SK-N-SH (cell line): ENCODE measurements around the gene FANCM. TPM values are rescaled to one million over a fixed set of nuclear protein-coding genes. Genes with fewer than 3 reads are reported as not detected.

Experiments used
- CTCF ChIA-PET: fragments of 300-600, 350-600 bp; formaldehyde crosslinking; extraction: SDS; loops from one replicate; lab custom pipeline; 2021; lab: Yijun Ruan, JAX
- POLR2A ChIA-PET: fragments of 350-600 bp; sonication (Branson Sonifier 250); formaldehyde crosslinking; extraction: SDS; loops from one replicate; lab custom pipeline; 2020; ENCODE audit warnings: antibody characterized with exemption, inconsistent platforms; lab: Yijun Ruan, JAX
- DNase-seq: peaks from one replicate; pipeline ENCODE4 v3.0.0; 2012
- H2AFZ ChIP-seq: fragments of 200-600 bp; sonication (generic); 2 replicates; pipeline ENCODE4 v1.8.1; 2016; ENCODE audit warnings: antibody characterized with exemption, mild to moderate bottlenecking, low read depth
- H3F3A ChIP-seq: fragments of 200-600 bp; sonication (generic); replicated peaks from 2 replicates; pipeline ENCODE3; 2016; ENCODE audit warnings: antibody characterized with exemption, mild to moderate bottlenecking; ENCODE audit not compliant: insufficient read depth
- H3K27ac ChIP-seq, 2 experiments: fragments of 200-500 bp in 1 of 2; fragments of 200-600 bp in 1 of 2; sonication (Bioruptor generic) in 1 of 2; sonication (generic), shearing (Covaris generic) in 1 of 2; 2 replicates each; pipeline versions ENCODE4 v1.5.1 to v1.6.1; 2014 to 2016; ENCODE audit warnings: low read depth in 2 of 2, inconsistent platforms in 1 of 2, low read length in 1 of 2, mild to moderate bottlenecking in 1 of 2, mixed read lengths in 1 of 2
- H3K27me3 ChIP-seq: fragments of 200-600 bp; sonication (generic), shearing (Covaris generic); 2 replicates; pipeline ENCODE4 v1.6.1; 2016; ENCODE audit warnings: mixed run types; ENCODE audit not compliant: insufficient read depth
- H3K36me3 ChIP-seq, 2 experiments: fragments of 200-500 bp in 1 of 2; fragments of 200-600 bp in 1 of 2; sonication (Bioruptor generic) in 1 of 2; sonication (generic) in 1 of 2; replicated peaks in 1 of 2; 2 replicates each; pipeline versions ENCODE3 to v1.5.1; 2014 to 2016; ENCODE audit warnings: low read length in 1 of 2, mild to moderate bottlenecking in 1 of 2; ENCODE audit not compliant: insufficient read depth in 2 of 2, control insufficient read depth in 1 of 2
- H3K4me1 ChIP-seq, 2 experiments: fragments of 200-500 bp in 1 of 2; fragments of 200-600 bp in 1 of 2; sonication (Bioruptor generic) in 1 of 2; sonication (generic), shearing (Covaris generic) in 1 of 2; 2 replicates each; pipeline versions ENCODE4 v1.5.1 to v1.6.1; 2014 to 2016; ENCODE audit warnings: low read depth in 1 of 2, low read length in 1 of 2, mixed run types in 1 of 2; ENCODE audit not compliant: insufficient read depth in 2 of 2, control insufficient read depth in 1 of 2
- H3K4me2 ChIP-seq: fragments of 200-600 bp; sonication (generic), shearing (Covaris generic); 2 replicates; pipeline ENCODE4 v1.6.1; 2017; ENCODE audit warnings: mixed run types
- H3K4me3 ChIP-seq, 2 experiments: fragments of 200-500 bp in 1 of 2; fragments of 200-600 bp in 1 of 2; sonication (Bioruptor generic) in 1 of 2; sonication (generic), shearing (Covaris generic) in 1 of 2; 2 replicates each; pipeline versions ENCODE4 v1.5.1 to v1.8.1; 2014 to 2016; ENCODE audit warnings: low read depth in 2 of 2, inconsistent platforms in 1 of 2, low read length in 1 of 2, mild to moderate bottlenecking in 1 of 2, mixed read lengths in 1 of 2, moderate library complexity in 1 of 2
- H3K79me2 ChIP-seq: fragments of 200-600 bp; sonication (generic); 2 replicates; pipeline ENCODE4 v1.8.1; 2017; ENCODE audit warnings: mild to moderate bottlenecking; ENCODE audit not compliant: insufficient read depth
- H3K9ac ChIP-seq: fragments of 200-600 bp; sonication (generic); 2 replicates; pipeline ENCODE4 v1.6.1; 2017; ENCODE audit warnings: mixed run types
- H3K9me2 ChIP-seq: fragments of 200-600 bp; sonication (generic); 2 replicates; pipeline ENCODE4 v1.6.1; 2017; ENCODE audit warnings: mixed run types
- H3K9me3 ChIP-seq: fragments of 200-600 bp; sonication (generic); 2 replicates; pipeline ENCODE4 v1.6.1; 2017; ENCODE audit warnings: mixed run types, mild to moderate bottlenecking, moderate library complexity
- H4K20me1 ChIP-seq: fragments of 200-600 bp; sonication (generic); 2 replicates; pipeline ENCODE4 v1.6.1; 2017; ENCODE audit warnings: mild to moderate bottlenecking, mixed run types; ENCODE audit not compliant: insufficient read depth
- FOXJ3 ChIP-seq: sonication (generic); formaldehyde crosslinking; IDR thresholded peaks from 2 replicates; pipeline ENCODE4 v1.5.1; 2020; ENCODE audit warnings: mild to moderate bottlenecking, missing genetic modification reagents
- FOXM1 ChIP-seq: IDR thresholded peaks from 2 replicates; pipeline ENCODE4 v1.4.0; 2012; ENCODE audit warnings: low read depth, mild to moderate bottlenecking
- GABPA ChIP-seq: IDR thresholded peaks from 2 replicates; pipeline ENCODE4 v1.4.0; 2012; ENCODE audit warnings: low read depth, mild to moderate bottlenecking
- IRF3 ChIP-seq: fragments of 150-350 bp; IDR thresholded peaks from 2 replicates; pipeline ENCODE4 v1.6.1; 2016; ENCODE audit warnings: mild to moderate bottlenecking, low read depth, low read length
- JUND ChIP-seq: IDR thresholded peaks from 2 replicates; pipeline ENCODE4 v1.4.0; 2012
- MEF2A ChIP-seq: IDR thresholded peaks from 2 replicates; pipeline ENCODE4 v1.4.0; 2012; ENCODE audit warnings: low read depth, borderline replicate concordance
- RAD21 ChIP-seq: IDR thresholded peaks from 2 replicates; pipeline ENCODE4 v1.6.1; 2012; ENCODE audit warnings: mild to moderate bottlenecking, low read length
- SIN3A ChIP-seq: IDR thresholded peaks from 2 replicates; pipeline ENCODE4 v1.6.1; 2012; ENCODE audit warnings: low read depth, mild to moderate bottlenecking, low read length, moderate library complexity, borderline replicate concordance
- SMC3 ChIP-seq: IDR thresholded peaks from 2 replicates; pipeline ENCODE4 v1.6.1; 2012; ENCODE audit warnings: low read depth, low read length, improper control_type of control experiment
- TAF1 ChIP-seq: IDR thresholded peaks from 2 replicates; pipeline ENCODE4 v1.6.1; 2012; ENCODE audit warnings: low read depth, mild to moderate bottlenecking, low read length, moderate library complexity, borderline replicate concordance
- TEAD4 ChIP-seq: IDR thresholded peaks from 2 replicates; pipeline ENCODE4 v1.4.0; 2012; ENCODE audit warnings: mild to moderate bottlenecking, borderline replicate concordance; ENCODE audit not compliant: insufficient read depth
- USF2 ChIP-seq: fragments of 150-350 bp; IDR thresholded peaks from 2 replicates; pipeline ENCODE4 v1.6.1; 2017; ENCODE audit warnings: antibody characterized with exemption, low read length, low read depth, borderline replicate concordance
- YY1 ChIP-seq: IDR thresholded peaks from 2 replicates; pipeline ENCODE4 v1.4.0; 2012; ENCODE audit warnings: low read depth, mild to moderate bottlenecking
- WGBS: methylation state at CpG from one replicate; pipeline ENCODE4 v1.1.6; 2017; ENCODE audit warnings: low lambda C conversion rate; 5-methylcytosine and 5-hydroxymethylcytosine counted together
- polyA plus RNA-seq, 3 experiments: library from polyadenylated mRNA; depleted of rRNA; stranded (reverse); fragments of >200 nt; gene quantifications; 2 replicates each; pipeline ENCODE4 v1.2.3, GENCODE V29; 2012

The FANCM gene
- polyA plus RNA-seq, 1 of the 3 experiments (the other 2 are of a cell fraction), result 0.67 TPM

GRCh38 chr14:45118594-45118993 lies 17.1 kb upstream of the FANCM start (continued):
- no peak for TF ChIP-seq FOXJ3

GRCh38 chr14:45120096-45120495 lies 15.6 kb upstream of the FANCM start:
- 100% methylated on average over 1 of the region's 1 CpG for WGBS
- peaks cover 7 to 22% of the 10 kb centered on the region in 2 experiments for H3K36me3 ChIP-seq
- H3K4me2 ChIP-seq, result no peak overlapping the region
- ChIA-PET CTCF (no interaction called here), POLR2A (interaction anchor here (0.6 kb wide), 1 partner anchor 11 kb away, joined by 3 read pairs; no protein-coding TSS in a partner anchor)
- H3K9me2 ChIP-seq, result no peaks in the 10 kb centered on the region
- TF ChIP-seq RAD21 (no peak), TEAD4 (no peak), IRF3 (no peak), JUND (no peak), TAF1 (no peak), MEF2A (no peak)
- no peaks in the 10 kb centered on the region for H3K27me3 ChIP-seq
- no peak overlapping the region for H3K4me3 ChIP-seq
- H3K9ac ChIP-seq, result no peak overlapping the region
- no peaks in the 10 kb centered on the region for H3K4me1 ChIP-seq
- no peaks in the 10 kb centered on the region for H3F3A ChIP-seq
- H4K20me1 ChIP-seq, result no peaks in the 10 kb centered on the region
- H3K79me2 ChIP-seq, result no peaks in the 10 kb centered on the region
- H3K9me3 ChIP-seq, result no peaks in the 10 kb centered on the region
- no peak overlapping the region for H2AFZ ChIP-seq
- no peak overlapping the region for H3K27ac ChIP-seq
- no peak for DNase-seq

- TF ChIP-seq SMC3, result no peak
- no peak for TF ChIP-seq MEF2A
- TF ChIP-seq YY1, result no peak
- TF ChIP-seq USF2, result no peak
- TF ChIP-seq GABPA, result no peak
- TF ChIP-seq IRF3, result no peak
- no peak for TF ChIP-seq JUND
- TF ChIP-seq TAF1, result no peak
- no peak for TF ChIP-seq FOXM1
- TF ChIP-seq RAD21, result no peak
- TF ChIP-seq SIN3A, result no peak
- no peak for DNase-seq
- Histone ChIP-seq H2AFZ (no peak overlapping the region), H3K27ac (no peak overlapping the region), H3K27me3 (no peaks in the 10 kb centered on the region), H3F3A (no peaks in the 10 kb centered on the region), H3K4me1 (no peaks in the 10 kb centered on the region), H3K4me3 (no peak overlapping the region), H3K9ac (no peak overlapping the region), H3K9me2 (no peaks in the 10 kb centered on the region), H3K4me2 (no peak overlapping the region), H3K79me2 (0 out of 2 replicates have a peak, but pooled peaks cover 1% of the 10 kb centered on the region), H3K9me3 (no peaks in the 10 kb centered on the region), H3K36me3 (peaks cover 10 to 14% of the 10 kb centered on the region in 2 experiments), H4K20me1 (no peaks in the 10 kb centered on the region)
- CTCF ChIA-PET, result no interaction called here
- 100% methylated on average over 2 of the region's 3 CpGs for WGBS
- POLR2A ChIA-PET, result no interaction called here
Measured at GRCh38 chr14:45123271-45123670, 12.5 kb upstream of the FANCM start.
